Measurements from ENCODE around the gene ZNF652.

Gene ZNF652

GRCh38 chr17:49358641-49359247, 3.3 kb downstream of the ZNF652 start:
- DNase-seq (ENCODE audit: low read depth in 2 of 2) = no peak

- no peak for DNase-seq (ENCODE audit: low read depth in 2 of 2)
Observed at GRCh38 chr17:49357516-49357915, 4.5 kb downstream of the ZNF652 start.

GRCh38 chr17:49356320-49356719, 5.7 kb downstream of the ZNF652 start:
- DNase-seq (ENCODE audit: low read depth in 2 of 2) = no peak

GRCh38 chr17:49353607-49354006, 8.4 kb downstream of the ZNF652 start:
- DNase-seq (ENCODE audit: low read depth in 2 of 2) = no peak

GRCh38 chr17:49352587-49353154, 9.4 kb downstream of the ZNF652 start:
- DNase-seq (ENCODE audit: low read depth in 2 of 2) = no peak

GRCh38 chr17:49351572-49352140, 10.4 kb downstream of the ZNF652 start:
- DNase-seq (ENCODE audit: low read depth in 2 of 2) = no peak

GRCh38 chr17:49349541-49349940, 12.5 kb downstream of the ZNF652 start:
- no peak for DNase-seq (ENCODE audit: low read depth in 2 of 2)

GRCh38 chr17:49344914-49345313, 17.1 kb downstream of the ZNF652 start:
- no peak for DNase-seq (ENCODE audit: low read depth in 2 of 2)

GRCh38 chr17:49343273-49343672, 18.8 kb downstream of the ZNF652 start:
- no peak for DNase-seq (ENCODE audit: low read depth in 2 of 2)

- no peak for DNase-seq (ENCODE audit: low read depth in 2 of 2)
Observed at GRCh38 chr17:49342575-49342936, 19.5 kb downstream of the ZNF652 start.

GRCh38 chr17:49341356-49341755, 20.7 kb downstream of the ZNF652 start:
- DNase-seq (ENCODE audit: low read depth in 2 of 2) = no peak

- DNase-seq (ENCODE audit: low read depth in 2 of 2) = no peak
Observed at GRCh38 chr17:49339354-49339753, 22.7 kb downstream of the ZNF652 start.

GRCh38 chr17:49338883-49339282, 23.2 kb downstream of the ZNF652 start:
- no peak for DNase-seq (ENCODE audit: low read depth in 2 of 2)

GRCh38 chr17:49337884-49338283, 24.2 kb downstream of the ZNF652 start:
- no peak for DNase-seq (ENCODE audit: low read depth in 2 of 2)

GRCh38 chr17:49334744-49335512, 27.1 kb downstream of the ZNF652 start:
- no peak for DNase-seq (ENCODE audit: low read depth in 2 of 2)

- no peak for DNase-seq (ENCODE audit: low read depth in 2 of 2)
Observed at GRCh38 chr17:49333804-49334203, 28.2 kb downstream of the ZNF652 start.

GRCh38 chr17:49327835-49328784, 33.9 kb downstream of the ZNF652 start:
- DNase-seq (ENCODE audit: low read depth in 2 of 2) = no peak

- DNase-seq (ENCODE audit: low read depth in 2 of 2) = no peak
Observed at GRCh38 chr17:49325980-49326379, 36.1 kb downstream of the ZNF652 start.

GRCh38 chr17:49318435-49318965, 43.5 kb downstream of the ZNF652 start:
- no peak for DNase-seq (ENCODE audit: low read depth in 2 of 2)

- no peak for DNase-seq (ENCODE audit: low read depth in 2 of 2)
Observed at GRCh38 chr17:49316889-49317675, 45.0 kb downstream of the ZNF652 start.

- DNase-seq (ENCODE audit: low read depth in 2 of 2) = no peak
Observed at GRCh38 chr17:49316258-49316570, 45.8 kb downstream of the ZNF652 start.

Measured in stimulated activated CD8-positive, alpha-beta memory T cell treated with anti-CD3 and anti-CD28 coated beads, Interleukin-2, amount 100 ng/mL, for 1 hour (primary cell).